Astrocyte of the cerebellum (primary cell): Measurements from ENCODE around the gene PDE4D.

Experiments
- DNase-seq: peaks from one replicate; pipeline ENCODE4 v3.0.0-alpha.2; 2011; ENCODE audit warnings: low read depth
- H3K4me3 ChIP-seq: 2 replicates; pipeline ENCODE4 v1.5.1; 2011; ENCODE audit warnings: mild to moderate bottlenecking, low read depth, low read length, moderate library complexity
- in situ Hi-C: cut with HindIII; loops from 2 replicates; pipeline ENCODE4 v1.10.0; 2017; ENCODE audit warnings: low sequenced_read_pairs
- TF ChIP-seq, protein P1 (sequence below): IDR thresholded peaks from 2 replicates; pipeline ENCODE4 v1.5.1; 2012; ENCODE audit warnings: low read length, low read depth, moderate library complexity, mild to moderate bottlenecking; ENCODE audit errors: missing control alignments

The PDE4D gene

DNA sequence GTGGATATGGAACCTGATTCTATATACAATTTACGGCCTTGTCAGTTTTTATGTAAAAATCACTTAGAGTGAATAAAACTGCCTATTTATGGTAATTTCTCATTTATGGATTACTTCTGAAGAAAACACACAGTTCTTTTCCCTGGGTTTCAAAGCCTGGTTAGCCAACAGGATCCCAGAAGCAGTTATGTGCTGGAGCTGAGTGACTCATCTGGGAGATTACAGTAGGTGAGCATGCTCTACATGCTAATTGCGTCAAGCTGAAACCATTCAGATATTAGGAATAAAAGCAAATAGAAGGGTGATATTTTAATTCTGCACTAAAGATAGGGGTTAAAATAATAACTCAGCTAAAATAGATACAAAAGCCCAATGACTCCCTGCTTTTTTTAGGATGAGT lies 47.8 kb downstream of the PDE4D start:
- TF ChIP-seq, protein P1, sequence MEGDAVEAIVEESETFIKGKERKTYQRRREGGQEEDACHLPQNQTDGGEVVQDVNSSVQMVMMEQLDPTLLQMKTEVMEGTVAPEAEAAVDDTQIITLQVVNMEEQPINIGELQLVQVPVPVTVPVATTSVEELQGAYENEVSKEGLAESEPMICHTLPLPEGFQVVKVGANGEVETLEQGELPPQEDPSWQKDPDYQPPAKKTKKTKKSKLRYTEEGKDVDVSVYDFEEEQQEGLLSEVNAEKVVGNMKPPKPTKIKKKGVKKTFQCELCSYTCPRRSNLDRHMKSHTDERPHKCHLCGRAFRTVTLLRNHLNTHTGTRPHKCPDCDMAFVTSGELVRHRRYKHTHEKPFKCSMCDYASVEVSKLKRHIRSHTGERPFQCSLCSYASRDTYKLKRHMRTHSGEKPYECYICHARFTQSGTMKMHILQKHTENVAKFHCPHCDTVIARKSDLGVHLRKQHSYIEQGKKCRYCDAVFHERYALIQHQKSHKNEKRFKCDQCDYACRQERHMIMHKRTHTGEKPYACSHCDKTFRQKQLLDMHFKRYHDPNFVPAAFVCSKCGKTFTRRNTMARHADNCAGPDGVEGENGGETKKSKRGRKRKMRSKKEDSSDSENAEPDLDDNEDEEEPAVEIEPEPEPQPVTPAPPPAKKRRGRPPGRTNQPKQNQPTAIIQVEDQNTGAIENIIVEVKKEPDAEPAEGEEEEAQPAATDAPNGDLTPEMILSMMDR, result no peak
- in situ Hi-C loops, result no loop called here
- no peak for DNase-seq
- no peak overlapping the region for H3K4me3 ChIP-seq

DNA sequence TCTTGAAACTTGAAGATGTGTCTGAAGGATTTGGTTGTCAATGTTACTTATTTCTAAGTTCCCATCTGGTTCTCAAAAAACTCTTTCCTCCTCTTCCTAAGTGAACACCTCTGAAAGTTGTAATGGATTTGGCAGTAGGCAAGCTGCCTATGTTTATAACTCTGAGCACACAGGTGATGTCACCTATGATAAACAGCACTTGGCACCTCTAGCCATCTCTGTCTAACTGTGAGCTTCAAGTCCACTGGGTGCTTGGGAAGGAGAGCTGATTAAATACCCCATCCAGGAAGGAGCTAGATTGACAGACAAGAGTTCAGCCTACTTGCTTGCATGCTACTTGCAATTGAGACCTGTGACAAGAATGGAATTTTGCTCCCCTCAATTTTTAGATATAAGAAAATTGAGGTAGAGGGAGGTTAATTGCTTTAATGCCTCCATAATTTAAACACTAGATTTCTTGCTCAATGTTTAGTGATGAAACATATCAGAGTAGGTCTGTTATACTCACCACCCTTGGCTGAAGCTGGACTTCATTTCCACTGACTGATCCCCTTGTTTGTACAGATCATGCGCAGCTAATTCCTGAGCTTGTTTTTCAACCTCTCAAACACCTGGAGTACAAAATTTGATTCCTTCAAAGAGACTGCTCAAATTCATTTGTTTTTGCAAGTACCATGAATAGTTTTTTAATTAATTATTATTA lies 49.9 kb downstream of the PDE4D start:
- no peak overlapping the region for H3K4me3 ChIP-seq

DNA sequence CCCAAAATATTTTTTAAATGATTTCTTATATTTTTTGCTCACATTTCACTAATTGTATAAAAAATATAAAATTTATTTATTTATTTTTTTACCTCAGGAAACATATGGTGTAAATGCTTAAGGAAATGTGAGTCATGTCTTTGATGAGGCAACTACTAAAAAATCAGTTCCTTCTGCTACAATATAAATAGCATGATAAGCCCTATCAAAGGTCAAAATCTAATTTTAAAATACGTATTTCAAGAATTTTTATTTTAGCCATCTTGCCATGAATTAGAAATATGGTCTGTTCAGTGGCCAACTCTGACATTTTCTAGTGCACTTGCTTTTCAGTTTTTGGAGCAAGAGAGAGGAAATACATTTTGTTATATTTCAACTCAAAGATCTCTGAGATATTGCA lies 50.5 kb downstream of the PDE4D start:
- in situ Hi-C loops, result loop anchor here (5.0 kb wide), 1 partner anchor 34 kb away; no protein-coding TSS in a partner anchor
- no peak for DNase-seq

More for the DNA sequence above, 49.9 kb downstream of the PDE4D start:
- in situ Hi-C loops, result loop anchor here (5.0 kb wide), 1 partner anchor 34 kb away; no protein-coding TSS in a partner anchor
- TF ChIP-seq, protein P1, result no peak
- DNase-seq, result no peak

DNA sequence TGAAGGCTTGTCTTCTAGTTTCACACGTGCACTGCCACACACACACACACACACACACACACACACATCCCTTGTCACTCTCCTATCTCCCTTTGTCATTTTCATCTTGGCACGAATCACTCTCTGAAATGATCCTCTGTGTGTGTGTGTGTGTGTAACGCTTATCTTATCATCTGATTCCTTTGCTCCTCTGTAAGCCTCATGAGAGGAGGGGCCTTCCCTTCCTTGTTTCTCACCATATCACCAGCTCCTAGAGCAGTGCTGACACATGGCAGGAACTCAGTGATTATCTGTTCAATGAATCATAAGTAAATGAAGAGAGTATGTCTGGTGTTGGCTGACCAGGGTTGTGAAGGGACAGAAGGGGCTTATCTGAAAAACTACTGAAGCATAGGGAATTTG lies 53.3 kb downstream of the PDE4D start:
- H3K4me3 ChIP-seq, result no peak overlapping the region
- TF ChIP-seq, protein P1, result no peak
- in situ Hi-C loops, result loop anchor here (5.0 kb wide), 1 partner anchor 37 kb away; no protein-coding TSS in a partner anchor
- no peak for DNase-seq

More for the DNA sequence above, 50.5 kb downstream of the PDE4D start:
- no peak overlapping the region for H3K4me3 ChIP-seq
- TF ChIP-seq, protein P1, result no peak

DNA sequence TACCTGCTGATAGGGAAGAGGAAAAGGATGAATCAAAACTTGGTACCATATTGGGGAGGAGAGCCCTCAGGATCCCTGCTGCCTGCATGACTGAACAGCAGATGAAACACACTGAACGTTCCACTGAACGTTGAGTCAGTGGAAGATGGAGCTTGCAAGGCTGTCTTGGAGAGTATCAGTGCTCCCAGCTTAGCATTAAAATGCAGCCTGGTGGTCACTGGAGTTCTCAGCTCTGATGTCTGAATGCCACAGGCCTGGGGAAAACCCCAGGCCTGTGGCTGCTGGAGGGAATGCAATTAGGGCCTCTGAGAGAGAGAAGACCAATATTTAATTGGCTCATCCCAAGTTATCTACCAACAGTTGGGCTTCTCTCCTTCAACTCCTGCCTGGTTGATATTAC lies 54.5 kb downstream of the PDE4D start:
- TF ChIP-seq, protein P1, result no peak
- H3K4me3 ChIP-seq, result no peak overlapping the region
- in situ Hi-C loops, result no loop called here
- DNase-seq, result no peak

DNA sequence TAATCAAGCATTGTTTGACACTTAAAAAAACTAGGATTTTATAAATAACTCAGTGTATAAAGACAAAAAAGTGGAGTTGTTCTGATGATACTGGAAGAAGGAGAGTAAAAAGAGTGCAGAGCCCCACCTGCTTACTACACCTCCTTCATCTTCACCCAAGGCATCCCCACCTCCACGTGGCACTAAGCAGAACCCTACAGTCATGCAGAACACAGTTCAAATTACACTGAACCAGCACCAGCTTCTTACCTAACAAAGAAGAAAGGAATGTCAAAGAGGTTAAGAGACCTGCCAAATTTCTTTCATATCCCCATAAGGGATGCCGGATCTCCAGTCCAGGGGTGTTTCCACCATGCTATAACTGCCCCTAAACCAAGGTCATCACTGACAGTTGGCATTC lies 55.5 kb downstream of the PDE4D start:
- in situ Hi-C loops, result no loop called here

More for the DNA sequence above, 55.5 kb downstream of the PDE4D start:
- DNase-seq, result no peak
- TF ChIP-seq, protein P1, result no peak
- H3K4me3 ChIP-seq, result no peak overlapping the region
